GM18508 (cell line): Measurements from ENCODE around the gene ASPA.
"Not testable (repeated sequence)": the region's sequence is repeated elsewhere in the genome, so short reads cannot be mapped to it uniquely, and the experiment has no call there.

Experiments used
- ATAC-seq: cut with Tn5 transposase; IDR thresholded peaks from one replicate; pipeline ENCODE4 v1.9.1; 2021; ENCODE audit warnings: moderate number of reproducible peaks; ENCODE audit not compliant: insufficient read depth, unreplicated experiment

Gene ASPA

DNA sequence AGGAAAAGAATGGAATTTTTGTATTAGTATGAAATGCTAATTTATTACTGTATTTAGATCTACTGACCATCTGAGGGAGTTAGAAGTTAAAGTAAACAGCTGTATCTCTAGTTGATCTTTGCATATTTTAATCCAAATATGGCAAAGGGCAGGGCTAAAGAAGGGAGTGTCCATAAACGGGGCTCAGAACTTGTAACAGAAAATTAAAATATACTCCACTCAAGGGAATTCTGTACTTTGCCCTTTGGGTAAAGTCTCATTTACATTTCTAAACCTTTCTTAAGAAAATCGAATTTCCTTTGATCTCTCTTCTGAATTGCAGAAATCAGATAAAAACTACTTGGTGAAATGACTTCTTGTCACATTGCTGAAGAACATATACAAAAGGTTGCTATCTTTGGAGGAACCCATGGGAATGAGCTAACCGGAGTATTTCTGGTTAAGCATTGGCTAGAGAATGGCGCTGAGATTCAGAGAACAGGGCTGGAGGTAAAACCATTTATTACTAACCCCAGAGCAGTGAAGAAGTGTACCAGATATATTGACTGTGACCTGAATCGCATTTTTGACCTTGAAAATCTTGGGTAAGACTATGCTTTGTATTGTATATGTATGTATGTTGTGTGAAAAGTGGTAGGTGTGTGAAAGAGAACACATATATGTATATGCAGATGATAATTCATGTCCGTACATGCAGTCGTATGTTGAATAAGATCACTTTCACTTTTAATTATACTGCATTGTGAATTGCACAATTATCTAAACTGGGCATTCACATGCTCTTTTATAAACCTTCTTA is at the start of gene ASPA:
ASPA (plus strand) TSS at position 186 of the 799 bp plus-strand sequence; CDS start at position 349, 163 bp downstream.
- ATAC-seq, result no peak

DNA sequence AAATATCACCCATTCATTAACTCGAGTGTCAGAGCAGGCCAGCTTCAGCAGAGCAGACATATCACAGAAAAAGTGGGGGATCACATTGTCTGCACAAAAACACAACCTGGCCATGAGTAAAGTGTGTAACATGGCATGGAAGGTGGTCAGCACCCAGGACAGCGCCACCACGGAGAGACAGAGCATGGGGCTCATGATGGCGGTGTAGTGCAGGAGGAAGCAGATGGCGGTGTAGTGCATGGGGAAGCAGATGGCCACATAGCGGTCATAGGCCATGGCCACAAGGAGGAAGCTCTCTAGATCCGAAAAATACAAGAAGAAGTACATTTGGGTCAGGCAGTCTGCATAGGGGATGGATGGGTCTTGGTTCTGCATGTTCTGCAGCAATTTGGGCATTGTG is 42.6 kb upstream of the ASPA start:
- not testable (repeated sequence) for ATAC-seq

DNA sequence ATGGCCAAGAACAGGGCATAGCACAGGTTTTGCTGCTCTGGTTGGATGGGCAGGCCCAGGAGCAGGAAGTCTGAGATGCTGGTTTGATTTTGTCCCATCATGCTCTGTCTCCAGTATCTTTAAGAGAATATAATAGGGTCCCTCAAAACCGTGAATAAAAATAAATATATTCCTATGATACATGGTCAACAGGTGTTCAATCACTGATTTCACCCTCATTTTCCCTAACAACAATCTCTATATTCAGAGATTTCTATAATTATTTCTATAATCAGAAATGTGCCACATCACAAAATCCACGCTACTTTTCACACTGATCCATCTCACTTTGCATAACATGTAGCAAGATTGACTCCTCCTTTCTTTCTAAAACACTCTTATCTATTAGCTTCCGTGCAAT is 42.1 kb upstream of the ASPA start, which contains the start of gene OR1E2:
OR1E2 (minus strand) TSS at position 101 of the 400 bp plus-strand sequence; CDS start at position 101, 0 bp downstream.
- no peak for ATAC-seq

DNA sequence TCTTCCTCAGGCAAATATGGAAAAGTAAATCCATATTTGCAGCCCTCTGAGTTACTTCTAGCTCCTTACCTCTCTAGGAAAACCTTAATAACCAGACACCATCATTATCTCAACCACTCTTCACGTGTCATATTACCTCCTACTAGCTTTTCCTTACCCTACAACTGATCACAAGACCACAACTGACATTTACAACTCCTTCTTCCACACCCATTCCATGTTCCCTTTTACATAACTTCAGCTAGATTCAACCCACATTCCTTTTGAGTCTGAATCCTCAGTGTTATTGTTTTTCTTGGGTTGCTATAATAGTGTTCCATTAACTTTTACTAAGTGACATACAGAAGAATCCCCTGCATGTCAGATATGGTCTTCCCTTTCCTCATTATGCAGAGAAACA is 37.4 kb upstream of the ASPA start:
- no peak for ATAC-seq

DNA sequence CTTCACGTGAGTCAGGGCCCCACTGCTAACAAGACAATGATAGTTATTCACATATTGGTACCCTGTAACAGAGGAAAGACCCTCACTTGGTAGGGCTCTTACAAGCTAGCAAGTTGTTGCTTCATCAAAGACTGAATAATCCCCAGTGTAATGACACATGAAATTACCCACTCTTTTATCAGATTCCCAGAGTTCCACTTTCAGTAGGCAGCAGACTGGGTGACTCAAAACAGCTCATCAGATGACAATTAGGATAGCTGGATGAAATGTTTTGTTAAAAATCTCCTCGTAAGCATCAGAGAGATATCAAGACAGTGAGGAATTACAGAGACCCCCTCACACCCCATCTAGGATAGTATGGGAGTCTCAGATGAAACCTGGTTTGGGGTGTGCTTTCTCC is 35.3 kb upstream of the ASPA start:
- no peak for ATAC-seq

DNA sequence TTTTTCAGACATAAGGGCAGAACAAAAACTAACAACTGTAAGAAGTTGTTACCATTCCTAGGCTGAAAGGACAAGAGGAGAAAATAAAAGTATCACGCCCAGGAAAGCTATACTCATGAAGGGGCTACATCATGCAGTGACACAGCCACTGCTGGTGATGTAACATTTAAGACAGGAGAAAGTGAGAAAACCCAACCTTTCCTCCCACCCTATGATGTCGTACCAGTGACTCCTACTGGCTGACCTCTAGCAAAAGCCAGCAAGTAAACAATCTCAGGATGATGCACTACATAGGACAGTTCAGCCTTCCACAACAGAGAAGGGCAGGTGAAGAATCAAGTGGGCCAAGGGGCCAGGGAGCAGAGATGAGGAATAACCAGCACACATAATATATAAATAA is 28.2 kb upstream of the ASPA start:
- ATAC-seq, result no peak

GRCh38 chr17:3448059-3448665 is 27.6 kb upstream of the ASPA start:
- ATAC-seq, result no peak

GRCh38 chr17:3466355-3466754 is 9.4 kb upstream of the ASPA start:
- not testable (repeated sequence) for ATAC-seq

DNA sequence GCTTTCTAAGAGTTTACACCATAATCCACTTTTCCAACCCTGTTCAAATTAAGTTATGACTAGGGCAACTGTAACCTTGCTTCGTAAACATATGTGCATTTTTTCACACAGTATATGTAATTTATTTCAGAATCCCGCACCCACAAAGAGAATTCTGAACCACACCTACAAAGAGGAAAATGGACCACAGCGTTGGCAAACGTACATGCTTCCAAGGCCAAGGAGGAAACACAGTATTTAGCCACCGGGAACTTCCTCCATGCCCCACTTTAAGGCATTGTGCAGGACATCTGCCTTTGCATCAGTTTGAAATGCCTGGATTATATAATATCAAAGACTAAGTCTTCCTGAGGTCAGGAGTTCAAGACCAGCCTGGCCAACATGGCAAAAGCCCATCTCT is 6.3 kb upstream of the ASPA start:
- ATAC-seq, result no peak

GRCh38 chr17:3471599-3471998 is 4.2 kb upstream of the ASPA start, which contains the start of gene SPATA22:
SPATA22 (minus strand) TSS chr17:3471819; CDS start chr17:3469325, 2,494 bp downstream.
- no peak for ATAC-seq

DNA sequence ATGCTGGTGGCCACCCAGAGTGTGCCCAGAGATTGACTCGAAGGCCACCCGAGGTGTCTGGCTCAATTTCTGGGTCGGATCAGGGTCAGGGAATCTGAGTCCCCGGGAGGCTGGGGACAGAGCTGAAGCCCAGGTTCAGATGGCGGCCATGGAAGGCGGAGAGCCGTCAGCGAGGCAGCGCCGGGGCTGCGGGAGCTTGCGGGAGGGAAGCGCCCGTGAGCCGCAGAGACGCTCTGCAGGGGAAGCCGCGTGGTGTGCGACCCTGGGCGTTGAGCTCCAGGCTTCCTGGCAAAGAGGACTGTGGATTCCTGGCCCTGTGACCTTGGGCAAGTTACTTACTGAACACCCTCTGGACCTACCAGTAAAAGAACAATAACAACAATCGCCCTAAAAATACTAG is 3.7 kb upstream of the ASPA start:
- ATAC-seq, result no peak

DNA sequence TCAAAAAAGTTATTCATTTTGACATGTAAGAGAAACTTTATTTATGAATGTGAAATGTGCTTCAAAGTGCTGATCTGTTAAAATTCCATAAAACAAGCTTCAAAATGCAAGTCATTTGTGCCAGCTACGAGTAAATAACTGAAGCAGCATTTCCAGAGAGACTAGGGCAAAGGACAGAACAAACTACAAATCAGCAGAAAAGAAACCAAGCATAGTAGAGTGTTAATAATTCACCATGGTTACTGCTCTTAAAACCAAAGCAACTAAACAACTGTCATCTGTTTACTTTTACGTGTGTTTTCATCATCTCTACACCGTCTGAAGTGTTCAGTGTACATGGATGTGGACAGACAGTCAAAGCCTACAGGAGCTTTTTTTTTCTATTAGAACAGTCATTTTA is 1.6 kb upstream of the ASPA start:
- ATAC-seq, result no peak

- ATAC-seq, result no peak
Observed at GRCh38 chr17:3475251-3475685, 529 bp upstream of the ASPA start.

DNA sequence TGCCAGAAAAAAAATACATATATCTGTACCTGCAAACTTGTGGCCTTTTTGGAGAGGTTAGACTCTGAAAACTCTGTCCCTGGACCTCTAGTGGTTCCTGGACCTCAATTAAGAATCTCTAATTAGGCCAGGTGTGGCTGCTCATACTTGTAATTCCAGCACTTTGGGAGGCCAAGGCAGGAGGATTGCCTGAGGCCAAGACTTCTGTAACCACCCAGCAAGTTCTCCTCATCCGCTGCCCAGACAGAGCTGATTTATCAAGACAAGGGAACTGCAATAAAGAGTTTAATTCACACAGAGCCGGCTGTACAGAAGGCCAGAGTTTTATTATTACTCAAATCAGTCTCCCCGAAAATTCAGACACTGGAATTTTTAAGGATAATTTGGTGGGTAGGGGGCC is 4.2 kb downstream of the ASPA start:
- ATAC-seq, result no peak

DNA sequence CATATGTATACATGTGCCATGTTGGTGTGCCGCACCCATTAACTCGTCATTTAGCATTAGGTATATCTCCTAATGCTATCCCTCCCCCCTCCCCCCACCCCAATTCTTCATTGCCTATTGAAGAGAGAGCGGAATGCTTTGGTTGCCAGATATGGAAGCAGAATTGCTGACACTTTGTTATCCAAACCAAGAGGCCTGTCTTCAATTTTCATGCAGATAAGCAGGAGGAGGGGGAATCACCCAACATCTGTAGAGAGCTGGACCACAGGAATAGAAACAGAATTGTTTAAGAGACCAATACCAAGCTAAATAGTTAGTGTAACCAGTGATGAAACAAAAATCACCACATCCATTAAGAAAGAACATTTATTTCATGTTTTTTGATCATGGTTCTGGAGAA is 7.1 kb downstream of the ASPA start:
- ATAC-seq, result no peak

- ATAC-seq, result no peak
Observed at GRCh38 chr17:3485481-3486068, 9.8 kb downstream of the ASPA start.

GRCh38 chr17:3497101-3497500 is 21.3 kb downstream of the ASPA start:
- ATAC-seq, result no peak

- no peak for ATAC-seq
Observed at GRCh38 chr17:3501344-3501743, 25.5 kb downstream of the ASPA start.

- ATAC-seq, result no peak
Observed at GRCh38 chr17:3502466-3502865, 26.7 kb downstream of the ASPA start.

DNA sequence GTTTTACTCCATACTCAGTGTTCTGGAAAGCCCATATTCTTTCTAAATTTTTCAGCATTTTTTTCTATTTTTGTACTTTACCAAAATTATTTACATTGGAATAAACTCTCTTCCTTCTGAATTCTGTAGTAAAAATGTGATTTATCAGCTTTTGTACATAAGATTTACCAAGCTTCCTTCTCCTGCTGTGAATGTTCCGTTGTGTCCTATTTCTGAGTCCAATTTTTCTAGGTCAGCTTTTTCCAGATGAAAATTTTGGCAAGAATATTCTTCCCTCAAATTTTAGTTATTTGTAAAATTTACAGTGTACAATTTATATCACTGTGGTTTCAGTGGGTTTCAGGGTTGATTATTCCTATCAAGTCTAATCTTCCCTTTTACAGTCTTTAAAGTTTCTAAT is 27.5 kb downstream of the ASPA start:
- no peak for ATAC-seq

GRCh38 chr17:3505008-3505407 is 29.2 kb downstream of the ASPA start:
- ATAC-seq, result no peak
